ENCODE measurements around the gene ARL13A. TPM values are rescaled to one million over a fixed set of nuclear protein-coding genes. Genes with fewer than 3 reads are reported as not detected.

ARL13A gene
- total RNA-seq, 1 donor from 2014 or later: not detected

GRCh38 chrX:100962811-100963210 lies 6.7 kb upstream of the ARL13A start:
- TF ChIP-seq CTCF (IDR thresholded peaks at IDR 0.05): no peak
- intact Hi-C loops (cut with DNase I): no loop called here
- Histone ChIP-seq H3K9me3 (no peaks in the 10 kb centered on the region), H3K27me3 (no peaks in the 10 kb centered on the region), H3K4me1 (no peaks in the 10 kb centered on the region), H3K27ac (no peak overlapping the region), H3K36me3 (no peaks in the 10 kb centered on the region), H3K4me3 (no peak overlapping the region)
- ATAC-seq: no peak
- DNase-seq: no peak

- intact Hi-C loops (cut with DNase I): no loop called here
- H3K9me3 ChIP-seq: no peaks in the 10 kb centered on the region
- DNase-seq (no peak), ATAC-seq (no peak)
- no peaks in the 10 kb centered on the region for H3K4me1 ChIP-seq
- no peak for TF ChIP-seq CTCF (IDR thresholded peaks at IDR 0.05)
- H3K4me3 ChIP-seq: no peak overlapping the region
- H3K36me3 ChIP-seq: no peaks in the 10 kb centered on the region
- no peak overlapping the region for H3K27ac ChIP-seq
- H3K27me3 ChIP-seq: no peaks in the 10 kb centered on the region
These were observed 5.1 kb upstream of the ARL13A start for GRCh38 chrX:100964362-100964761.

GRCh38 chrX:100969936-100970335 lies 428 bp downstream of the ARL13A start:
- intact Hi-C loops (cut with DNase I): no loop called here
- TF ChIP-seq CTCF (IDR thresholded peaks at IDR 0.05): no peak

GRCh38 chrX:100973411-100973810 lies 3.9 kb downstream of the ARL13A start:
- no peaks in the 10 kb centered on the region for H3K4me1 ChIP-seq
- DNase-seq: no peak
- no peak overlapping the region for H3K4me3 ChIP-seq
- no peak overlapping the region for H3K27ac ChIP-seq
- H3K36me3 ChIP-seq: no peaks in the 10 kb centered on the region
- no peak for TF ChIP-seq CTCF (IDR thresholded peaks at IDR 0.05)
- H3K9me3 ChIP-seq: no peaks in the 10 kb centered on the region
- H3K27me3 ChIP-seq: no peaks in the 10 kb centered on the region
- intact Hi-C loops (cut with DNase I): no loop called here
- ATAC-seq: no peak

More at GRCh38 chrX:100969936-100970335, 428 bp downstream of the ARL13A start:
- DNase-seq (no peak), ATAC-seq (no peak)
- Histone ChIP-seq H3K36me3 (no peaks in the 10 kb centered on the region), H3K4me1 (no peaks in the 10 kb centered on the region), H3K9me3 (no peaks in the 10 kb centered on the region), H3K4me3 (no peak overlapping the region), H3K27ac (no peak overlapping the region), H3K27me3 (no peaks in the 10 kb centered on the region)

- no peaks in the 10 kb centered on the region for H3K36me3 ChIP-seq
- H3K27me3 ChIP-seq: no peaks in the 10 kb centered on the region
- ATAC-seq (no peak), DNase-seq (no peak)
- no peak overlapping the region for H3K27ac ChIP-seq
- intact Hi-C loops (cut with DNase I): no loop called here
- no peak for TF ChIP-seq CTCF (IDR thresholded peaks at IDR 0.05)
- no peak overlapping the region for H3K4me3 ChIP-seq
- no peaks in the 10 kb centered on the region for H3K4me1 ChIP-seq
- no peaks in the 10 kb centered on the region for H3K9me3 ChIP-seq
These were observed 5.7 kb downstream of the ARL13A start for GRCh38 chrX:100975212-100975611.

GRCh38 chrX:100976211-100976610 lies 6.7 kb downstream of the ARL13A start:
- no peak for TF ChIP-seq CTCF (IDR thresholded peaks at IDR 0.05)
- H3K27me3 ChIP-seq: no peaks in the 10 kb centered on the region
- intact Hi-C loops (cut with DNase I): no loop called here

More at GRCh38 chrX:100976211-100976610, 6.7 kb downstream of the ARL13A start:
- no peaks in the 10 kb centered on the region for H3K4me1 ChIP-seq
- no peak for ATAC-seq
- H3K4me3 ChIP-seq: no peak overlapping the region
- no peaks in the 10 kb centered on the region for H3K36me3 ChIP-seq
- no peak overlapping the region for H3K27ac ChIP-seq
- no peaks in the 10 kb centered on the region for H3K9me3 ChIP-seq
- no peak for DNase-seq

All from upper lobe of right lung (tissue), 1 donor.